Esophagus (tissue), 2 donors: ENCODE results near the gene VPS35L. TPM values are rescaled to one million over a fixed set of nuclear protein-coding genes. Genes with fewer than 3 reads are reported as not detected.

Experiments
- H3K27ac ChIP-seq, 2 donors: one replicate each; pipeline ENCODE4 v1.5.1; 2013; ENCODE audit warnings: low read depth in 2 of 2, mild to moderate bottlenecking in 2 of 2, inconsistent platforms in 1 of 2, low read length in 1 of 2, moderate library complexity in 1 of 2
- H3K27me3 ChIP-seq, 2 donors: one replicate each; pipeline ENCODE4 v1.6.1; 2013; ENCODE audit warnings: low read length in 2 of 2, control low read depth in 1 of 2, mild to moderate bottlenecking in 1 of 2; ENCODE audit not compliant: insufficient read depth in 2 of 2, control insufficient read depth in 1 of 2
- H3K36me3 ChIP-seq, 2 donors: one replicate each; pipeline ENCODE4 v1.6.1; 2013; ENCODE audit warnings: low read length in 1 of 2; ENCODE audit not compliant: control insufficient read depth in 2 of 2, insufficient read depth in 2 of 2
- H3K4me1 ChIP-seq, 2 donors: one replicate each; pipeline ENCODE4 v1.6.1; 2013; ENCODE audit warnings: low read length in 1 of 2; ENCODE audit not compliant: control insufficient read depth in 2 of 2, insufficient read depth in 2 of 2
- H3K4me3 ChIP-seq, 2 donors: one replicate each; pipeline ENCODE4 v1.5.1; 2013; ENCODE audit warnings: low read length in 2 of 2, mild to moderate bottlenecking in 2 of 2, low read depth in 1 of 2, moderate library complexity in 1 of 2
- H3K9me3 ChIP-seq, 2 donors: one replicate each; pipeline ENCODE4 v1.6.1; 2013; ENCODE audit warnings: mild to moderate bottlenecking in 2 of 2, low read depth in 1 of 2, low read length in 1 of 2, moderate library complexity in 1 of 2; ENCODE audit not compliant: control insufficient read depth in 2 of 2, insufficient read depth in 1 of 2
- WGBS, 2 donors: extraction: QIAGEN DNeasy Blood & Tissue Kit; methylation state at CpG; one replicate each; pipeline ENCODE4 v1.1.7; 2013; 5-methylcytosine and 5-hydroxymethylcytosine counted together
- polyA plus RNA-seq, 2 donors: library from polyadenylated mRNA; stranded (reverse); fragments of 200-250 nt; gene quantifications; one replicate each; pipeline ENCODE4 v1.2.3, GENCODE V29; 2013
- donor health status: healthy with polysubstance abuse.
- donor health status: Bipolar disorder and iron deficiency.

The VPS35L gene, protein sequence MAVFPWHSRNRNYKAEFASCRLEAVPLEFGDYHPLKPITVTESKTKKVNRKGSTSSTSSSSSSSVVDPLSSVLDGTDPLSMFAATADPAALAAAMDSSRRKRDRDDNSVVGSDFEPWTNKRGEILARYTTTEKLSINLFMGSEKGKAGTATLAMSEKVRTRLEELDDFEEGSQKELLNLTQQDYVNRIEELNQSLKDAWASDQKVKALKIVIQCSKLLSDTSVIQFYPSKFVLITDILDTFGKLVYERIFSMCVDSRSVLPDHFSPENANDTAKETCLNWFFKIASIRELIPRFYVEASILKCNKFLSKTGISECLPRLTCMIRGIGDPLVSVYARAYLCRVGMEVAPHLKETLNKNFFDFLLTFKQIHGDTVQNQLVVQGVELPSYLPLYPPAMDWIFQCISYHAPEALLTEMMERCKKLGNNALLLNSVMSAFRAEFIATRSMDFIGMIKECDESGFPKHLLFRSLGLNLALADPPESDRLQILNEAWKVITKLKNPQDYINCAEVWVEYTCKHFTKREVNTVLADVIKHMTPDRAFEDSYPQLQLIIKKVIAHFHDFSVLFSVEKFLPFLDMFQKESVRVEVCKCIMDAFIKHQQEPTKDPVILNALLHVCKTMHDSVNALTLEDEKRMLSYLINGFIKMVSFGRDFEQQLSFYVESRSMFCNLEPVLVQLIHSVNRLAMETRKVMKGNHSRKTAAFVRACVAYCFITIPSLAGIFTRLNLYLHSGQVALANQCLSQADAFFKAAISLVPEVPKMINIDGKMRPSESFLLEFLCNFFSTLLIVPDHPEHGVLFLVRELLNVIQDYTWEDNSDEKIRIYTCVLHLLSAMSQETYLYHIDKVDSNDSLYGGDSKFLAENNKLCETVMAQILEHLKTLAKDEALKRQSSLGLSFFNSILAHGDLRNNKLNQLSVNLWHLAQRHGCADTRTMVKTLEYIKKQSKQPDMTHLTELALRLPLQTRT
- polyA plus RNA-seq: 10 to 100 TPM; 21.3 to 25.3 TPM

DNA sequence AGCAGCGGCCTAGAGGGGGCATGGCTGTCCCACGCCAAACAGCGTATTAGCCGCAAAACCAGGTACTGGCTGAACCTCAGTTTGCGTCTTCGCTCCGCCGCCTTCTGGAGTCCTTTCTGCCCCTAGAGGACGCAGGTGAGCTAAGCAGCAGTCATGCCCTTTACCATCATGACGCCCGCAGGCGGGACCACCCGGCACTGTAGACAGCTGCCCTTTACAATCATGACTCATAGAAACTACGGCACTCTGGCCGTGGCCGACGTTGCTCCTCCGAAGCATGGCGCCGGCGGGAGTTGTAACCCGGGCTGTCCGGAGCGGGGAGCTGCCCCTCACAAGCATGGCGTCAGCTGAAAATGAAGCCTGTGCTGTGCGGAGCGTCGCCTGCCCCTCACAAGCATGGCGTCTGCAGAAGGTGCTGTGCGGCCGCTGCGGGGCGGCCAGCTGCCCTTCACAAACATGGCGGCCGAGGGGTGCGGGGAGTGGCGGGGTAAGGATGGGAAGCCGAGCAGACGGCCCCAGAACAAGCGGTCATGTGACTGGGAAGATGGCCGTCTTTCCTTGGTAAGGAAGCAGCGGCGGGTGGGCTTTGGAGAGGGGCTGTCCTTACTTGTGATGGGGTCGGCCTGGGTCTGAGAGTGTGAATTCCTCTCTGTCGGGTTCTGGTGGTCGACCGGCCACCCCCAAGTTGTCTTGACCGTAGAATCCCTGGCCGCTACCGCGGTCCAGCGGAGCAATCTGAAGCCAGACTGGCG lies at the start of gene VPS35L:
Gene VPS35L (plus strand): TSS at position 518 of the 752 bp plus-strand sequence. CDS start 27 bp downstream, at position 545.
- no peaks in the 10 kb centered on the region for H3K36me3 ChIP-seq
- WGBS, 2 donors: 1% methylated on average over 53 of the region's 53 CpGs
- H3K27me3 ChIP-seq: no peaks in the 10 kb centered on the region
- H3K4me3 ChIP-seq: peak within 1 kb of the TSS; percentile 70 to 79
- peak within 1 kb of the TSS; percentile 88 to 93 for H3K27ac ChIP-seq
- H3K9me3 ChIP-seq: no peaks in the 10 kb centered on the region
- H3K4me1 ChIP-seq: peaks cover 2 to 4% of the 10 kb centered on the region in 2 donors

DNA sequence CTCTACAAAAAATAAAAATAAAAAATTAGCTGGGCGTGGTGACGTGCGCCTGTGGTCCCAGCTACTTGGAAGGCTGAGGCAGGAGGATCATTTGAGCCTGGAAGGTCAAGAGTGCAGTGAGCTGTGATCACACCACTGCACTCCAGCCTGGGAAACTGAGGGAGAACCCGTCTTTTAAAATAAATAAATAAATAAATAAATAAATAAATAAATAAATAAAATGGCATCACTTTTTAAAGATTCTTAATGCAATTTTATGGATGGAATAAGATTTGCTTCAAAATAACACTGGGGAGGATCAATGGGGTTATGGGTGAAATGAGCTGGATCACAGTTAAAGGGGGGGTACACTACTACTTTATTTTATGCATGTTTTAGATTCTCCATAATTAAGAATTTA lies 48.5 kb upstream of the VPS35L start:
- 93 to 96% methylated on average over 4 of the region's 4 CpGs for WGBS, 2 donors
- H3K4me3 ChIP-seq: no peak overlapping the region
- H3K27ac ChIP-seq: no peak overlapping the region
- H3K36me3 ChIP-seq: peaks cover under 1 to 9% of the 10 kb centered on the region in 2 donors
- no peaks in the 10 kb centered on the region for H3K27me3 ChIP-seq
- no peaks in the 10 kb centered on the region for H3K4me1 ChIP-seq
- no peaks in the 10 kb centered on the region for H3K9me3 ChIP-seq

DNA sequence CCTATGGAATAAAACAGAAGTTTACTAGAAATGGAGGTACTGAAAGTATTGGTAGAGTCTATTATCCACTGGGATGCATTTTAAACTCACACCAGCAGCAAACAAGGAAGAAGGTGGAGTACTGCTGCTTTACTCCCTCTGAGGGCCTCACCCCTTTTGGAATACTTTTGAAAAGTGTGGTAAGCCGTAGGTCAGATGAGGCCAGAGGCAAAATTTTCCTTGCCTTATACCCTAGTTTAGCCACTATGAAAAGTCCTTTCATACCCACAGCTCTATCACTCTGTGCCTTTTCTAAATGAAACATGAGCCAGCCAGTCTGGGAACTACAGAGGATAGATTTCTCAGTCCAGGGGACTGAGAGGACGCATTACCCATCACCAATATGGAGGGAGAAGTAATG lies 47.6 kb upstream of the VPS35L start:
- WGBS, 2 donors: 93 to 95% methylated on average over 2 of the region's 2 CpGs
- H3K27ac ChIP-seq: no peak overlapping the region
- no peaks in the 10 kb centered on the region for H3K9me3 ChIP-seq
- H3K27me3 ChIP-seq: no peaks in the 10 kb centered on the region
- H3K4me3 ChIP-seq: no peak overlapping the region
- no peaks in the 10 kb centered on the region for H3K4me1 ChIP-seq
- H3K36me3 ChIP-seq: peaks cover 0 to 9% of the 10 kb centered on the region in 2 donors

DNA sequence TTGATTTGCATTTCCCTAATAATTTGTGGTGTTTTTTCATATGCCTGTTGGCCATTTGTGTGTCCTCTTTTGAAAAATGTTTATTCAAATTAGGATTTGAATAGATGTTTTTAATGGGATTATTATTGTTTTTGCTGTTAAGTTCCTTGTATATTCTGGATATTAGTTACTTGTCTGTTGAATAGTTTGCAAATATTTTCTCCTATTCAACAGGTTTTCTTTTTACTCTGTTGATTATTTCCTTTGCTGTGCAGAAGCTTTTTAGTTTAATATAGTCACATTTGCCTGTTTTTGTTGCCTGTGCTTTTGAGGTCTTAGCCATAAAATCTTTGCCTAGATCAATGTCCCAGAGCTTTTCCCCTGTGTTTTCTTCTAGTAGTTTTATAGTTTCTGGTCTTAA lies 43.2 kb upstream of the VPS35L start:
- Histone ChIP-seq H3K27me3 (no peaks in the 10 kb centered on the region), H3K27ac (no peak overlapping the region), H3K36me3 (peaks cover 0 to 3% of the 10 kb centered on the region in 2 donors)

DNA sequence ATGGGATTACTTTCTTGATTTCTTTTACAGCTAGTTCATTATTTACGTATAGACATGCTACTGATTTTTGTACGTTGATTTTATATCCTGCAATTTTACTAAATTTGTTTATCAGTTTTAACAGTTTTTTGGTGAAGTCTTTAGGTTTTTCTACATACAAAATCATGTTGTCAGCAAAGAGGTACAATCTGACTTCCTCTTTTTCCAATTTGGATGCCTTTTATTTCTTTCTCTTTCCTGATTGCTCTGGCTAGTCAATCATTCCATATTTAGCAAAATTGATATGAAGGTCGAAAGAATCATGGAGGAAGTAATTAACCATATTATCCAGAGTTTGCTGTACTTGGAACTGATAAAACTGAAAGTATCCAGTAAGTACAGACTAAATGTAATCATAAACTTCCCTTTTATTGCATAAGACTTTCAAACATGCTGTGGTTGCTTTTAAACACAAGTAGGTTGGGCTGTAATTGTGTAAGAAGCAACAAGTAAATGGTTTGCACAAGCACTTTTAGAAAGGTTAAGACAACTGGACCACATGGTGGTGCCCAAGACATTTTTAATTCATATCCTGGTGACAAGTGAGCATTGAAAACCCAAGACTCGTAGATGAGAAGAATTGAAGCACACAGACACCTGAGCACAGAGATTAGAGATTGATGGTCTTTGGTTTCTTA lies 42.0 kb upstream of the VPS35L start:
- Histone ChIP-seq H3K4me1 (no peaks in the 10 kb centered on the region), H3K27ac (no peak overlapping the region), H3K9me3 (no peaks in the 10 kb centered on the region), H3K36me3 (peaks cover 0 to 3% of the 10 kb centered on the region in 2 donors), H3K4me3 (no peak overlapping the region), H3K27me3 (no peaks in the 10 kb centered on the region)
- WGBS, 2 donors: 81 to 85% methylated on average over 4 of the region's 4 CpGs

More for the DNA sequence above, 43.2 kb upstream of the VPS35L start:
- no peaks in the 10 kb centered on the region for H3K4me1 ChIP-seq
- H3K9me3 ChIP-seq: no peaks in the 10 kb centered on the region
- H3K4me3 ChIP-seq: no peak overlapping the region

DNA sequence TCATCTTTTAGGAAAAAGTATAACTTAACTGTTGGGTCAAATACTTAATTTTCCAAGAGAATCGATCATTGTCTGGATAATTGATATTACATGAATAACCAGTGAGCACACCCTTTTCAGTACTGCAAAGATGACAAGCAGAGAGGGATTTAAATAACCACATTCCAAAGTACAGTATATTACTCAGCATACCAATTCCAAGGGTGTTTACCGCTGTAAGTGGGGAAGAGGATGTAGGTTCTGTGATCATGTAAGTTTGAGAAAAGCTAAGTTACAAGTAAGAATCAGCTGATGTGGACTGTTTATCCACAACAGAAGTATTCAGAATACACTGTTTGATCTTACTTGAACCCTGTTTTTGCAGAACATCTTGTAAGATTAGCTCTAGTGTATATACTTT lies 39.7 kb upstream of the VPS35L start:
- Histone ChIP-seq H3K36me3 (peaks cover 0 to 3% of the 10 kb centered on the region in 2 donors), H3K27me3 (no peaks in the 10 kb centered on the region), H3K9me3 (no peaks in the 10 kb centered on the region), H3K4me1 (no peaks in the 10 kb centered on the region), H3K27ac (no peak overlapping the region), H3K4me3 (no peak overlapping the region)
- 77 to 91% methylated on average over 2 of the region's 2 CpGs for WGBS, 2 donors

DNA sequence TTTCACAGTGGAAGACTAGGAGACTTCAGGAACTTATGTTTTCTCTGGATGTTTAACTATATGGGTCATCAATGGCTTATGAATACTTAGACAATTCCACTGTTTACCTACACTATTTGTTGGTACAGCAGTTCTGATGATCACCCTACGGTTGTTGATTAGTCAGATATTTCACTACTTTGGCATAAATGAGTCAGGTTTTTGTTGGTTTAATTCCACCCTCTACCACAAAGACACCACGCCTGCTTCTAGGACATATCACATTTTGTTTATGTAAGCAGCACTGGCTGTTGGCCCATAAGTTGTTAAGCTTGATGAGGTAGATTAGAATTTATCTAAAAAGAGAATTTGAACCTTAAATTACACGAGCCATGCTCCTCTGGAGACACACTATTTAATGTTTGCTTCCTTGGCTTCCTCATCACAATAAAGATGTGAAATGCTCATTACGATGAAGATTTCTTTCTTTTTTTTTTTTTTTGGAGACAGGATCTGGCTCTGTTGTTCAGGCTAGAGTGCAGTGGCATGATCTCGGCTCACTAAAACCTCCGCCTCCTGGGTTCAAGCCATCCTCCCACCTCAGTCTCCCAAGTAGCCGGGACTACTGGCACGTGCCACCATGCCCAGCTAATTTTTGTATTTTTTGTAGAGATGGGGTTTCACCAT lies 37.9 kb upstream of the VPS35L start:
- H3K4me3 ChIP-seq: no peak overlapping the region
- H3K9me3 ChIP-seq: no peaks in the 10 kb centered on the region
- 72 to 73% methylated on average over 8 of the region's 8 CpGs for WGBS, 2 donors
- H3K4me1 ChIP-seq: no peaks in the 10 kb centered on the region
- no peak overlapping the region for H3K27ac ChIP-seq
- H3K36me3 ChIP-seq: peaks cover 0 to 3% of the 10 kb centered on the region in 2 donors
- no peaks in the 10 kb centered on the region for H3K27me3 ChIP-seq

DNA sequence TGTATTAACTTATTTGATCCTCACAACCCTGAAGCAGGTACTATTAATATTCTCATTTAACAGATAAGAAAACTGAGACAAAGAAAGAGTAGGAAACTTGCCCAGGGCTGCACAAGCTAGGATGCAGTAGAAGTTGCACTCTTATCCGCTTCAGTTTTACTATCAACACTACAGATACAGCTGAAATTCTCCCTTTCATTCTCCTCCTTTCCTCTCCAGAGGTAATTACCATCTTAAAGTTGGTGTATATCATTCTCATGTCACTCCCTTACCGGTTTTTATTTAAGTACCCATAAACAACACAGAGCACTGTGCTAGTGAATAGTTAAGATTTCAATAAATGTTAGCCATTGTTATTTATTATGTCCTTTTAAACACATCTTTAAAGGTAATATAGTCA lies 37.1 kb upstream of the VPS35L start:
- no peaks in the 10 kb centered on the region for H3K9me3 ChIP-seq
- WGBS, 2 donors: 79% methylated on average over 2 of the region's 2 CpGs
- H3K27ac ChIP-seq: no peak overlapping the region
- peaks cover 0 to 3% of the 10 kb centered on the region in 2 donors for H3K36me3 ChIP-seq
- no peaks in the 10 kb centered on the region for H3K27me3 ChIP-seq
- H3K4me3 ChIP-seq: no peak overlapping the region
- no peaks in the 10 kb centered on the region for H3K4me1 ChIP-seq
